HepG2 (cell line): ENCODE results near the gene GPBAR1. TPM values are rescaled to one million over a fixed set of nuclear protein-coding genes. Genes with fewer than 3 reads are reported as not detected.

ENCODE experiments used
- DMAP1 ChIP-seq: IDR thresholded peaks from 2 replicates; pipeline ENCODE4 v1.6.1; 2016
- DPF2 ChIP-seq: sonication (generic); formaldehyde crosslinking; IDR thresholded peaks from 2 replicates; pipeline ENCODE4 v1.4.0; 2020; ENCODE audit warnings: mild to moderate bottlenecking, low read depth, missing genetic modification reagents, borderline replicate concordance
- DRAP1 ChIP-seq: IDR thresholded peaks from 2 replicates; pipeline ENCODE4 v1.6.1; 2016; ENCODE audit warnings: missing genetic modification reagents, missing compliant biosample characterization
- EED ChIP-seq: sonication (generic); formaldehyde crosslinking; IDR thresholded peaks from 2 replicates; pipeline ENCODE4 v1.5.0; 2020; ENCODE audit warnings: mild to moderate bottlenecking, missing genetic modification reagents
- FOXJ3 ChIP-seq: sonication (generic); formaldehyde crosslinking; IDR thresholded peaks from 2 replicates; pipeline ENCODE4 v1.4.0; 2020; ENCODE audit warnings: missing genetic modification reagents, mild to moderate bottlenecking, borderline replicate concordance
- IKZF1 ChIP-seq: fragments of 450-650 bp; IDR thresholded peaks from 2 replicates; pipeline ENCODE4 v1.7.1; 2016
- KAT7 ChIP-seq: IDR thresholded peaks from 2 replicates; pipeline ENCODE4 v1.6.1; 2018; ENCODE audit warnings: borderline replicate concordance, missing compliant biosample characterization
- NR3C1 ChIP-seq: sonication (generic); formaldehyde crosslinking; IDR thresholded peaks from 2 replicates; pipeline ENCODE4 v1.4.0; 2020; ENCODE audit warnings: missing genetic modification reagents
- PBX3 ChIP-seq: sonication (generic); formaldehyde crosslinking; IDR thresholded peaks from 2 replicates; pipeline ENCODE4 v1.8.1; 2023; ENCODE audit warnings: missing genetic modification reagents, inconsistent platforms, borderline replicate concordance
- RBFOX2 ChIP-seq: fragments of 200-400 bp; formaldehyde crosslinking; IDR thresholded peaks from 2 replicates; pipeline ENCODE4 v1.6.1; 2017; ENCODE audit warnings: low read depth, mild to moderate bottlenecking, low read length
- RFX5 ChIP-seq: IDR thresholded peaks from 2 replicates; pipeline ENCODE4 v1.6.1; 2011; ENCODE audit warnings: low read depth, low read length, improper control_type of control experiment
- RORA ChIP-seq: sonication (generic); formaldehyde crosslinking; IDR thresholded peaks from 2 replicates; pipeline ENCODE4 v1.5.0; 2020; ENCODE audit warnings: mild to moderate bottlenecking, missing genetic modification reagents, moderate library complexity
- SP1 ChIP-seq, 2 experiments: fragments of 450-650 bp in 1 of 2; sonication (generic) in 1 of 2; formaldehyde crosslinking in 1 of 2; IDR thresholded peaks; 2 replicates each; pipeline versions ENCODE4 v1.4.0 to v1.6.1; 2016 to 2020; ENCODE audit warnings: missing genetic modification reagents in 1 of 2
- TRIM22 ChIP-seq: fragments of 450-650 bp; IDR thresholded peaks from 2 replicates; pipeline ENCODE4 v1.6.1; 2017
- XRCC5 ChIP-seq: fragments of 200-400 bp; formaldehyde crosslinking; optimal IDR thresholded peaks from 2 replicates; pipeline ENCODE3; 2017; ENCODE audit warnings: mild to moderate bottlenecking, low read length
- ZFP36 ChIP-seq: fragments of 150-350 bp; IDR thresholded peaks from 2 replicates; pipeline ENCODE4 v1.6.1; 2018; ENCODE audit warnings: borderline replicate concordance, low read length, low read depth; ENCODE audit not compliant: partially characterized antibody
- ZFP82 ChIP-seq: sonication (generic); formaldehyde crosslinking; IDR thresholded peaks from 2 replicates; pipeline ENCODE4 v1.5.1; 2020; ENCODE audit warnings: mild to moderate bottlenecking, missing genetic modification reagents, borderline replicate concordance
- ZNF143 ChIP-seq: sonication (generic); formaldehyde crosslinking; IDR thresholded peaks from 2 replicates; pipeline ENCODE4 v1.4.0; 2020; ENCODE audit warnings: missing genetic modification reagents
- ZNF337 ChIP-seq: sonication (generic); formaldehyde crosslinking; IDR thresholded peaks from 2 replicates; pipeline ENCODE4 v1.5.1; 2020; ENCODE audit warnings: missing genetic modification reagents, low read depth, mild to moderate bottlenecking, borderline replicate concordance
- ZNF430 ChIP-seq: sonication (generic); formaldehyde crosslinking; IDR thresholded peaks from 2 replicates; pipeline ENCODE4 v1.9.0; 2021; ENCODE audit warnings: mild to moderate bottlenecking, missing genetic modification reagents
- ZNF639 ChIP-seq: conservative IDR thresholded peaks from 2 replicates; pipeline ENCODE4 v1.6.1; 2018; ENCODE audit warnings: missing genetic modification reagents
- ZNF737 ChIP-seq: sonication (generic); formaldehyde crosslinking; IDR thresholded peaks from 2 replicates; pipeline ENCODE4 v1.5.0; 2020; ENCODE audit warnings: missing genetic modification reagents, mild to moderate bottlenecking, borderline replicate concordance
- ZNF773 ChIP-seq: sonication (generic); formaldehyde crosslinking; IDR thresholded peaks from 2 replicates; pipeline ENCODE4 v1.4.0; 2020; ENCODE audit warnings: missing genetic modification reagents, borderline replicate concordance
- ZNF891 ChIP-seq: sonication (generic); formaldehyde crosslinking; IDR thresholded peaks from 2 replicates; pipeline ENCODE4 v1.5.0; 2020; ENCODE audit warnings: mild to moderate bottlenecking, missing genetic modification reagents
- ZSCAN5A ChIP-seq: sonication (generic); formaldehyde crosslinking; IDR thresholded peaks from 2 replicates; pipeline ENCODE4 v1.8.0; 2022; ENCODE audit warnings: mild to moderate bottlenecking, missing genetic modification reagents, borderline replicate concordance
- polyA plus RNA-seq, 8 experiments: library from polyadenylated mRNA; depleted of rRNA in 3 of 8; stranded (reverse) in 7 of 8; unstranded in 1 of 8; fragments of >200 nt; fragmentation: Illumina TruSeq in 4 of 8; extraction: Trizol in 4 of 8; gene quantifications; 2 replicates each; pipeline versions ENCODE4 v1.2.1 to v1.2.3, GENCODE V29; 2011 to 2016; ENCODE audit warnings: low read depth in 4 of 8, missing spikeins in 1 of 8, mixed read lengths in 1 of 8; ENCODE audit not compliant: insufficient read depth in 1 of 8
- total RNA-seq, 5 experiments: library from RNA; depleted of rRNA; stranded (reverse); fragments of >200 nt; fragmentation: Illumina TruSeq; extraction: Trizol; gene quantifications; 2 replicates each; pipeline ENCODE4 v1.2.3, GENCODE V29; 2016; ENCODE audit warnings: low read depth in 1 of 5

Gene GPBAR1
- total and polyA plus RNA-seq, 2 of the 13 experiments (the other 11 are each of a cell fraction or from before 2014, with no cell fraction given), result 0.05 to 0.09 TPM

GRCh38 chr2:218216674-218217359 lies 44.0 kb upstream of the GPBAR1 start, which contains the start of gene ARPC2 (continued):
- TF ChIP-seq ZSCAN5A (CRISPR knock-in tag), result no peak
- TF ChIP-seq ZNF773, result no peak
- no peak for TF ChIP-seq DPF2
- TF ChIP-seq SP1 (IDR thresholded peaks at IDR 0.05), result no peak
- TF ChIP-seq SP1 (CRISPR knock-in tag; IDR thresholded peaks at IDR 0.05), result no peak
- TF ChIP-seq ZNF737, result no peak
- TF ChIP-seq EED (CRISPR knock-in tag), result no peak
- TF ChIP-seq NR3C1, result no peak
- peak; percentile 92; the same call in 1 of the 2 replicates for TF ChIP-seq KAT7 (CRISPR knock-in tag)
- no peak for TF ChIP-seq IKZF1
- TF ChIP-seq PBX3 (CRISPR knock-in tag), result no peak
- peak; percentile 73; the same call in 1 of the 2 replicates for TF ChIP-seq DMAP1 (CRISPR knock-in tag)
- no peak for TF ChIP-seq ZFP82 (CRISPR knock-in tag)
- TF ChIP-seq ZNF891 (CRISPR knock-in tag), result peak; percentile 59; the same call in 1 of the 2 replicates
- TF ChIP-seq ZNF639, result peak; percentile 45
- no peak for TF ChIP-seq RFX5
- peak; percentile 23 for TF ChIP-seq XRCC5
- TF ChIP-seq ZFP36, result no peak
- no peak for TF ChIP-seq TRIM22
- TF ChIP-seq ZNF337 (CRISPR knock-in tag), result no peak
- no peak for TF ChIP-seq ZNF430 (CRISPR knock-in tag)
- peak; percentile 78 for TF ChIP-seq DRAP1 (CRISPR knock-in tag)
- no peak; the same call in 1 of the 2 replicates for TF ChIP-seq FOXJ3 (CRISPR knock-in tag)
- TF ChIP-seq RBFOX2, result peak; percentile 92
- no peak for TF ChIP-seq RORA (CRISPR knock-in tag)
- TF ChIP-seq ZNF143 (CRISPR knock-in tag), result peak; percentile 74
